AG10803 (cell line): Measurements from ENCODE around the gene B3GAT1.

Experiments
- DNase-seq: peaks from one replicate; pipeline ENCODE4 v3.0.0; 2010; ENCODE audit warnings: low read depth
- H3K4me3 ChIP-seq: 2 replicates; pipeline ENCODE4 v1.5.1; 2011; ENCODE audit warnings: mild to moderate bottlenecking, low read length, control low read depth
- TF ChIP-seq, protein P1 (sequence below): conservative IDR thresholded peaks from 2 replicates; pipeline ENCODE4 v1.5.1; 2011; ENCODE audit warnings: mild to moderate bottlenecking, low read length, control low read depth, inconsistent platforms

Gene B3GAT1

GRCh38 chr11:134383576-134384221 lies 28.3 kb downstream of the B3GAT1 start:
- no peak for DNase-seq
- H3K4me3 ChIP-seq = no peak overlapping the region
- TF ChIP-seq, protein P1, sequence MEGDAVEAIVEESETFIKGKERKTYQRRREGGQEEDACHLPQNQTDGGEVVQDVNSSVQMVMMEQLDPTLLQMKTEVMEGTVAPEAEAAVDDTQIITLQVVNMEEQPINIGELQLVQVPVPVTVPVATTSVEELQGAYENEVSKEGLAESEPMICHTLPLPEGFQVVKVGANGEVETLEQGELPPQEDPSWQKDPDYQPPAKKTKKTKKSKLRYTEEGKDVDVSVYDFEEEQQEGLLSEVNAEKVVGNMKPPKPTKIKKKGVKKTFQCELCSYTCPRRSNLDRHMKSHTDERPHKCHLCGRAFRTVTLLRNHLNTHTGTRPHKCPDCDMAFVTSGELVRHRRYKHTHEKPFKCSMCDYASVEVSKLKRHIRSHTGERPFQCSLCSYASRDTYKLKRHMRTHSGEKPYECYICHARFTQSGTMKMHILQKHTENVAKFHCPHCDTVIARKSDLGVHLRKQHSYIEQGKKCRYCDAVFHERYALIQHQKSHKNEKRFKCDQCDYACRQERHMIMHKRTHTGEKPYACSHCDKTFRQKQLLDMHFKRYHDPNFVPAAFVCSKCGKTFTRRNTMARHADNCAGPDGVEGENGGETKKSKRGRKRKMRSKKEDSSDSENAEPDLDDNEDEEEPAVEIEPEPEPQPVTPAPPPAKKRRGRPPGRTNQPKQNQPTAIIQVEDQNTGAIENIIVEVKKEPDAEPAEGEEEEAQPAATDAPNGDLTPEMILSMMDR = no peak

DNA sequence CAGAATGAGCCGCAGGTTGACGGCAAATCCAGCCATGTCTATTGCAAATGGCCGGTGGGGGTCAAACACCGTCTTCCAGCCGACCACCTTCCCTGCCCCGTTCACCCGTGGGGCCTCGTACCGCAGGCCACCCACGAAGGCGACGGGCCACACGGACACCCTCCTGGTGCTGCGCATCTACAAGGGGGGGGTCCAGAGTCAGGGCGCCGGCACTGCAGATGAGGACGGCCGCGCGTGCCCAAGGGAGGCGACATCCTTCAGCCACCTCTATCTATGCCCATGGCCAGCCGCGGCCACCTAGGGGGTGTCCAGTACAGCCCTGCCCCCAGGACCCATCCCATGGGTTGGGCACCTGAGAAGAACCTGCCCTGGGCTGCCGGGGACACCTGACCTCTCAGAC lies 29.2 kb downstream of the B3GAT1 start:
- no peak overlapping the region for H3K4me3 ChIP-seq
- TF ChIP-seq, protein P1 = no peak

GRCh38 chr11:134382257-134382656 lies 29.8 kb downstream of the B3GAT1 start:
- no peak for DNase-seq
- H3K4me3 ChIP-seq = no peak overlapping the region
- TF ChIP-seq, protein P1 = no peak

More for the DNA sequence above, 29.2 kb downstream of the B3GAT1 start:
- DNase-seq = no peak

GRCh38 chr11:134380785-134381184 lies 31.3 kb downstream of the B3GAT1 start:
- TF ChIP-seq, protein P1 = no peak
- DNase-seq = no peak
- H3K4me3 ChIP-seq = no peak overlapping the region

- no peak for DNase-seq
- TF ChIP-seq, protein P1 = no peak
- H3K4me3 ChIP-seq = no peak overlapping the region
Observed at GRCh38 chr11:134380229-134380628, 31.8 kb downstream of the B3GAT1 start.

DNA sequence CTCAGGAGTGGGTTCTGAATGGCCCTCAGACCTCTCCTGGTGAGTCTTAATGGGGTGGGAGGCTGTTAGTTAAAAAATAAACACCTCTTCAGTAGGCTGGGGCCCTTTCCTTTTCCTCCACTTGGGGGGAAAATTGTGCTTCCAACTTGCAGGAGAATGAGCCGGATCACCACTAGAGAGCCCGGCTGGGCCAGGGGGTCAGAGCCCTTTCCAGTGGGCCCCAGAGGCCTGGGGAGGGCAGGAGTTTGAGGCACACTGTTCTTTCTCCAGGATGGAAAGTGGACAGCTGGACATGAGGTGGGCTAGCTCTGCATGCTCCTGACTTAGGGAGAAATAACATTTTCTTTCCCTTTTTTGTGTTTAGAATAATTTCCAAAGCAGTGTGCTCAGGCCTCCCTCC lies 32.8 kb downstream of the B3GAT1 start:
- TF ChIP-seq, protein P1 = no peak
- no peak overlapping the region for H3K4me3 ChIP-seq
- no peak for DNase-seq

DNA sequence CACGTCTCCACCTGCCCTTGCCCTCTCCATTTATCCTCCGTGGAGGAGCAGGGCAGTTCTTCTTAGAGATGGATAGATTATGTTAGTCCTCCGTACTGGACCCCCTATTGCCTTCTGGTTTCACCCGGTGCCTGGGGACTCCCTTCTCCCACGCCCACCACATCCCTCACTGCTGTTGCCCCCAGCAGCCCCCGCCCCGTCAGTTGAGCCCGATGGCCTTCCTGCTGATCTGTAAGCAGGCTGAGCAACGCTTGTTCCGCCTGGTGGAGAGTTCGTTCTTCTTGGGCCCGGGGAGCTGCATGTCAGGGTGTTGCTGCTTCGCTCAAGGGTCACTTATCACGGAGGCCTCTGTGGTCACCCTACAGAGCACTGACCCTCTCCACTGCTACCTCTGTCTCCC lies 34.2 kb downstream of the B3GAT1 start:
- TF ChIP-seq, protein P1 = no peak
- DNase-seq = no peak
- H3K4me3 ChIP-seq = no peak overlapping the region
